Glutamatergic neuron (in vitro differentiated cells): ENCODE measurements around the gene INPP4A. TPM values are rescaled to one million over a fixed set of nuclear protein-coding genes. Genes with fewer than 3 reads are reported as not detected.

Source experiments
- DNase-seq: peaks from one replicate; pipeline ENCODE4 v3.0.0; 2022
- H3K27ac Mint-ChIP-seq: one replicate; pipeline ENCODE4 v1.8.0; 2020; ENCODE audit warnings: mild to moderate bottlenecking, mixed read lengths, inconsistent platforms; ENCODE audit not compliant: unreplicated experiment
- H3K27me3 Mint-ChIP-seq: one replicate; pipeline ENCODE4 v1.8.0; 2020; ENCODE audit warnings: mild to moderate bottlenecking, moderate library complexity, mixed read lengths, inconsistent platforms; ENCODE audit not compliant: unreplicated experiment
- H3K36me3 Mint-ChIP-seq: one replicate; pipeline ENCODE4 v1.8.0; 2020; ENCODE audit warnings: mild to moderate bottlenecking, mixed read lengths, inconsistent platforms; ENCODE audit not compliant: unreplicated experiment
- H3K4me1 Mint-ChIP-seq: one replicate; pipeline ENCODE4 v1.8.0; 2020; ENCODE audit warnings: mild to moderate bottlenecking, low read depth, mixed read lengths, inconsistent platforms; ENCODE audit not compliant: unreplicated experiment
- H3K4me3 Mint-ChIP-seq: one replicate; pipeline ENCODE4 v1.8.0; 2020; ENCODE audit warnings: mild to moderate bottlenecking, mixed read lengths, inconsistent platforms; ENCODE audit not compliant: unreplicated experiment
- H3K9me3 Mint-ChIP-seq: one replicate; pipeline ENCODE4 v1.8.0; 2020; ENCODE audit warnings: mild to moderate bottlenecking, moderate library complexity, mixed read lengths, inconsistent platforms; ENCODE audit not compliant: unreplicated experiment
- CTCF ChIP-seq: fragments of 200-600 bp; sonication (generic); IDR thresholded peaks from one replicate; pipeline ENCODE4 v1.5.0; 2021; ENCODE audit not compliant: partially characterized antibody, unreplicated experiment
- total RNA-seq: library from RNA; stranded (reverse); fragmentation: NEBNext Ultra II Directional; extraction: Animal tissue kit (Norgen Biotek cat#: 25700); gene quantifications from one replicate; pipeline ENCODE4 v1.2.1, GENCODE V29; 2021; ENCODE audit not compliant: unreplicated experiment

The INPP4A gene
- total RNA-seq, 1 donor from 2014 or later = 54.5 TPM

DNA sequence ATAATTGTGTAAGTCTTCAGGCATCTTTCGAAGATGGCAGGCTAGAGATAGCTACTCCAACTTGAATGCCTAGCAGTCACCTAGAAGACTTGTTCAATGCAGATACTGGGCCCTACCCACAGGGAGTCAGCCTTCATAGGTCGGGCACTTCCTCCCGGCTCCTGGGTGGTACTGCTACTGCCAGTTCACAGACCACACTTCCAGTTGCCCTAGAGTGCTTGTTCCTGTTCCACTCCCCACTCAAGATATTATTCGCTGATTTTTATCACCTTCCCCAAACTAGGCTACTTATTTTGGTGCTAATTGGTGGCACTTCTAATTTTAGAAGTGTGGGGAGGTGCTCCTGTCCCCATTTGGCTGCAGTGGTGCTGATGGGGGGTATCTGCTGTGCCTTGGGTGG lies 34.2 kb downstream of the INPP4A start:
- no peak for TF ChIP-seq CTCF
- DNase-seq = no peak

DNA sequence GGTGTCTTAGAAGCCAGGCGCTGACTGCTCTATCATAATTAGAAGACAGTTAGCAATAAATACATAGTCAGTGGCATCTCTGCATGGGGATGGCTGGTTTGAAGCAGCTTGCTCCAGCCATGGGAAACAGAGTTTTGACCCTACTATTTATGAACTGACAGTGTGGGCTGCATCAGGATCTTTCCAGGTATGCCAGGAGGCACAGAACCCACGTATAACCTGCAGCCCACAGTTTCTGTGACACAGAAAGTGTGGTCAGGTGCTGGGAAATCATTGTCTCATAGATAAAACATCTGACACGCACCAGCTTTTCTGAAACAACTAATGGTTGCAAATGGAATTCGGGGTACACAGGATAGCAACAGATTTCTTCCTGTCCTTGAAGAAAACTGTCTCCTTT lies 34.7 kb downstream of the INPP4A start:
- peaks cover 5% of the 10 kb centered on the region for H3K9me3 Mint-ChIP-seq
- H3K4me3 Mint-ChIP-seq = no peak overlapping the region
- no peak for DNase-seq
- H3K36me3 Mint-ChIP-seq = no peaks in the 10 kb centered on the region
- TF ChIP-seq CTCF = no peak
- peaks cover 37% of the 10 kb centered on the region for H3K4me1 Mint-ChIP-seq
- peaks cover 9% of the 10 kb centered on the region for H3K27me3 Mint-ChIP-seq
- peak overlapping the region; percentile 43 for H3K27ac Mint-ChIP-seq

More for the DNA sequence above, 34.2 kb downstream of the INPP4A start:
- no peaks in the 10 kb centered on the region for H3K36me3 Mint-ChIP-seq
- H3K4me3 Mint-ChIP-seq = no peak overlapping the region
- peaks cover 9% of the 10 kb centered on the region for H3K27me3 Mint-ChIP-seq
- H3K4me1 Mint-ChIP-seq = peaks cover 38% of the 10 kb centered on the region
- no peak overlapping the region for H3K27ac Mint-ChIP-seq
- peaks cover 5% of the 10 kb centered on the region for H3K9me3 Mint-ChIP-seq

DNA sequence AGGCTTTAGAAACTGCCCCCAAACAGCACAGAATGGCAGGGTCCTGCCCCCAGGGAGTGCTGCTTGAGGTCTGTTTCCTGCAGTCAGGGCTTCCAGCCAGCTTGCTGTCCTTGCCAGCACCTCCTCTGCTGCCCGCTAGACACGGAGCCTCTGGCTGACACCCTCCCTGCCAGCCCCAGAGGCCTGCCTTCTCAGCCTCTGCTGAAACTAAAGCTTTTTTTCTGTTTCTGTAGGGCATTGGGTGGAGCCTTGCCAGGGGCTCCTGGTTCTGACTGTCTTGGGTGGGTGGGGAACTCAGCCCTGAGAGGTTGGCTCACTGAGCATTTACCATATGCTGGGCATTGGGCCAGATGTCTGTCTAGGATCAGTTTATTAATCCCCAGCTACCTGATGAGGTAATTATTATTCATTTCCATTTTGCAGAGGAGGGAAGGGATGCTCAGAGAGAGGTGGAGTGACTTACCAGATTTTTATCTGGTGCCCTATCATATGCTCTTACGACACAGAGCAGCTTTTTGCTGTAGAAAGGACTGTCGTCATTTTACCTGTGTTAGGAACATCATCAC lies 35.4 kb downstream of the INPP4A start:
- TF ChIP-seq CTCF = no peak
- Mint-ChIP-seq H3K4me3 (no peak overlapping the region), H3K4me1 (peaks cover 39% of the 10 kb centered on the region), H3K27me3 (peaks cover 9% of the 10 kb centered on the region), H3K36me3 (no peaks in the 10 kb centered on the region), H3K9me3 (peaks cover 5% of the 10 kb centered on the region), H3K27ac (peak overlapping the region; percentile 43)
- DNase-seq = peak; percentile 56

DNA sequence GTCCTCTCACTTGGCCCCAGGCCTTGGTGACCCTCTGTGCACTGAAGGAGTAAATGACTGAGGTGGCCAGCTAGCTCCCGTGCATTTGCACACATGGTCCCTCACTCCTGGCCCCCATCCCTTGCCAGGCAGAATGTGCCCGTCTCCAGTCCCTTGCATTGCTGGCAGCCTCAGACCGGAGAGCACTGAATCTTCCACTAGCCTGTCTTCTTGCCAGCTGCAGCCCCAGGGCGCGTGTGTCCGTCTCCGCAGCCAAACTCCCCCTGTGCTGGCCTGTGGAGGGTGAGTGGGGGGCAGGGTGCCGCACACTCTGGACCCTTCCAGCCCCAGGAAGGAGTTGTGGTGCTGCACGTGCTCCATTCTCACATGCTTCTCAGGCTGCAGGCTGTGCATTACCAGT lies 35.9 kb downstream of the INPP4A start:
- H3K4me1 Mint-ChIP-seq = peaks cover 39% of the 10 kb centered on the region
- H3K4me3 Mint-ChIP-seq = no peak overlapping the region
- peaks cover 5% of the 10 kb centered on the region for H3K9me3 Mint-ChIP-seq
- H3K27me3 Mint-ChIP-seq = peaks cover 9% of the 10 kb centered on the region
- H3K36me3 Mint-ChIP-seq = no peaks in the 10 kb centered on the region
- H3K27ac Mint-ChIP-seq = no peak overlapping the region
- no peak for TF ChIP-seq CTCF
- DNase-seq = no peak

- Mint-ChIP-seq H3K9me3 (peaks cover 5% of the 10 kb centered on the region), H3K4me1 (peaks cover 34% of the 10 kb centered on the region), H3K27ac (no peak overlapping the region), H3K27me3 (peaks cover 6% of the 10 kb centered on the region), H3K36me3 (no peaks in the 10 kb centered on the region), H3K4me3 (no peak overlapping the region)
- no peak for TF ChIP-seq CTCF
- no peak for DNase-seq
Observed at GRCh38 chr2:98482362-98482761, 37.7 kb downstream of the INPP4A start.
